Transverse colon (tissue), 4 donors: ENCODE measurements around the gene ESAM. TPM values are rescaled to one million over a fixed set of nuclear protein-coding genes. Genes with fewer than 3 reads are reported as not detected.
A peak's percentile ranks its signal among the peaks of the same experiment; 100 is the strongest.

Experiments
- DNase-seq: peaks from one replicate; pipeline ENCODE4 v3.0.0-alpha.2; 2019
- H3K27ac ChIP-seq, 4 donors: fragments of 200-600 bp; sonication (generic); 2 replicates each; pipeline ENCODE4 v1.5.1; 2016 to 2018; ENCODE audit warnings: inconsistent platforms in 4 of 4
- H3K27me3 ChIP-seq: fragments of 200-600 bp; sonication (generic); 2 replicates; pipeline ENCODE4 v1.5.1; 2017; ENCODE audit warnings: inconsistent platforms
- H3K36me3 ChIP-seq, 4 donors: fragments of 200-600 bp; sonication (generic); 2 replicates each; pipeline ENCODE4 v1.5.1; 2017 to 2019; ENCODE audit warnings: inconsistent platforms in 4 of 4
- H3K4me1 ChIP-seq, 4 donors: fragments of 200-600 bp; sonication (generic); 2 replicates each; pipeline ENCODE4 v1.5.1; 2017 to 2020; ENCODE audit warnings: inconsistent platforms in 4 of 4
- H3K4me3 ChIP-seq, 4 donors: fragments of 200-600 bp; sonication (generic); 1 replicate in 1 of 4; 2 replicates in 3 of 4; pipeline versions ENCODE4 v1.5.1 to v1.6.1; 2017 to 2019; ENCODE audit warnings: inconsistent platforms in 4 of 4
- H3K9me3 ChIP-seq, 2 donors: fragments of 200-600 bp; sonication (generic); 2 replicates each; pipeline ENCODE4 v1.5.1; 2017 to 2019; ENCODE audit warnings: inconsistent platforms in 2 of 2
- EP300 ChIP-seq: sonication (generic); formaldehyde crosslinking; IDR thresholded peaks from one replicate; pipeline ENCODE4 v1.6.1; 2017; ENCODE audit warnings: antibody characterized with exemption, low read depth
- POLR2A ChIP-seq: fragments of 450-650 bp; IDR thresholded peaks from one replicate; pipeline ENCODE4 v1.6.1; 2016; ENCODE audit warnings: antibody characterized with exemption, mild to moderate bottlenecking, moderate library complexity
- POLR2AphosphoS5 ChIP-seq, 3 donors: sonication (generic); formaldehyde crosslinking; IDR thresholded peaks; one replicate each; pipeline ENCODE4 v1.6.1; 2016; ENCODE audit warnings: antibody characterized with exemption in 3 of 3
- WGBS, 2 donors: methylation state at CpG; one replicate each; pipeline ENCODE4 v1.1.5; 2018; ENCODE audit warnings: low coverage in 1 of 2; 5-methylcytosine and 5-hydroxymethylcytosine counted together
- in situ Hi-C, 4 donors: fragments of 200-750 bp; cut with MboI; loops; one replicate each; pipeline versions ENCODE4 v1.15.0 to v1.15.1; 2017; ENCODE audit warnings: low sequenced_read_pairs in 3 of 4, low pct_ligation_motif_present in 1 of 4, low pct_unique_long_range_greater_than_20kb in 1 of 4
- intact Hi-C: fragments of 100-400 bp; cut with DNase I; formaldehyde crosslinking; loops from one replicate; pipeline ENCODE4 v1.15.1; 2023; ENCODE audit warnings: low total_unique reads
- total RNA-seq, 4 donors: library from RNA; depleted of rRNA; stranded (reverse); fragments of >200 nt; gene quantifications; one replicate each; pipeline ENCODE4 v1.1.0, GENCODE V29; 2016
- TF ChIP-seq, protein P1 (sequence below), 5 experiments: fragments of 200-600 bp in 3 of 5; fragments of 450-650 bp in 2 of 5; sonication (generic) in 3 of 5; IDR thresholded peaks; 1 replicate in 2 of 5; 2 replicates in 3 of 5; pipeline ENCODE4 v1.5.1; 2016 to 2017; ENCODE audit warnings: antibody characterized with exemption in 5 of 5, inconsistent platforms in 3 of 5, mild to moderate bottlenecking in 2 of 5, moderate library complexity in 1 of 5

ESAM gene
- total RNA-seq, 4 donors from 2014 or later: 5.8 to 10.1 (median 6.5) TPM

GRCh38 chr11:124804884-124805283, 42.8 kb upstream of the ESAM start:
- no peak overlapping the region for H3K4me3 ChIP-seq
- no peak for DNase-seq
- no peak overlapping the region for H3K27ac ChIP-seq
- no peaks in the 10 kb centered on the region for H3K27me3 ChIP-seq
- no peaks in the 10 kb centered on the region for H3K36me3 ChIP-seq
- WGBS, 2 donors: 78 to 88% methylated on average over 3 of the region's 3 CpGs
- intact Hi-C loops: no loop called here
- no peaks in the 10 kb centered on the region for H3K9me3 ChIP-seq
- H3K4me1 ChIP-seq: peaks cover 0 to 12% (median 7%) of the 10 kb centered on the region in 4 donors
- in situ Hi-C loops: no loop called here
- no peak for TF ChIP-seq EP300
- TF ChIP-seq, protein P1, sequence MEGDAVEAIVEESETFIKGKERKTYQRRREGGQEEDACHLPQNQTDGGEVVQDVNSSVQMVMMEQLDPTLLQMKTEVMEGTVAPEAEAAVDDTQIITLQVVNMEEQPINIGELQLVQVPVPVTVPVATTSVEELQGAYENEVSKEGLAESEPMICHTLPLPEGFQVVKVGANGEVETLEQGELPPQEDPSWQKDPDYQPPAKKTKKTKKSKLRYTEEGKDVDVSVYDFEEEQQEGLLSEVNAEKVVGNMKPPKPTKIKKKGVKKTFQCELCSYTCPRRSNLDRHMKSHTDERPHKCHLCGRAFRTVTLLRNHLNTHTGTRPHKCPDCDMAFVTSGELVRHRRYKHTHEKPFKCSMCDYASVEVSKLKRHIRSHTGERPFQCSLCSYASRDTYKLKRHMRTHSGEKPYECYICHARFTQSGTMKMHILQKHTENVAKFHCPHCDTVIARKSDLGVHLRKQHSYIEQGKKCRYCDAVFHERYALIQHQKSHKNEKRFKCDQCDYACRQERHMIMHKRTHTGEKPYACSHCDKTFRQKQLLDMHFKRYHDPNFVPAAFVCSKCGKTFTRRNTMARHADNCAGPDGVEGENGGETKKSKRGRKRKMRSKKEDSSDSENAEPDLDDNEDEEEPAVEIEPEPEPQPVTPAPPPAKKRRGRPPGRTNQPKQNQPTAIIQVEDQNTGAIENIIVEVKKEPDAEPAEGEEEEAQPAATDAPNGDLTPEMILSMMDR (IDR thresholded peaks at IDR 0.05): no peak
- no peak for TF ChIP-seq POLR2AphosphoS5 (IDR thresholded peaks at IDR 0.05)
- TF ChIP-seq POLR2A: no peak

- in situ Hi-C loops (no loop called here), intact Hi-C loops (no loop called here)
- Histone ChIP-seq H3K36me3 (no peaks in the 10 kb centered on the region), H3K9me3 (no peaks in the 10 kb centered on the region), H3K4me3 (no peak overlapping the region), H3K27ac (peak overlapping the region in 1 of 4 donors; percentile 94), H3K4me1 (peaks cover 5 to 31% (median 20%) of the 10 kb centered on the region in 4 donors), H3K27me3 (no peaks in the 10 kb centered on the region)
- TF ChIP-seq, protein P1 (IDR thresholded peaks at IDR 0.05): no peak
- TF ChIP-seq EP300: no peak
- no peak for TF ChIP-seq POLR2AphosphoS5 (IDR thresholded peaks at IDR 0.05)
- no peak for TF ChIP-seq POLR2A
- WGBS, 2 donors: 75 to 88% methylated on average over 7 to 8 of the region's 8 CpGs
- DNase-seq: no peak
Measured at GRCh38 chr11:124801636-124802312, 39.7 kb upstream of the ESAM start.

DNA sequence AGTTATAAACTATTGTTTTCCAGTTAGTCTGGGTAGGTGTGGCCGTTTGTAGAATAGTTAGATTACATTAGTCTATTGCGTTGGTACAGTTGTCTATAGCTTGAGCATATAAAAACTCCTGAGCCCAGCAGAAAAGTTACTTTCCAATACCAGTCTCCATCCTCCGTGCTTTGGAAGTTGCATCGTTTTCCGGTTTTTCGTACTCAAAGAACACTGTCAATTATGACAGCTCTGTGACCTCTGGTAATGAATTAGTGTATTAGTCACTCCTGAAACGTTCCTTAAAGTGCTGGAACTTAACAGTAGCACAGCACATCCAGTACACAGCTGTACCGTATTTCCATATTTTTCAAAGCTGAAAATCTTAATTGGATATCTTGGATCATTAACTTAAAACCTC, 38.9 kb upstream of the ESAM start:
- Histone ChIP-seq H3K36me3 (no peaks in the 10 kb centered on the region), H3K27ac (peak overlapping the region; percentile 94 to 98 (median 96)), H3K4me1 (peaks cover 5 to 31% (median 20%) of the 10 kb centered on the region in 4 donors), H3K27me3 (no peaks in the 10 kb centered on the region), H3K9me3 (no peaks in the 10 kb centered on the region), H3K4me3 (peak overlapping the region; percentile 84 to 97 (median 90))
- WGBS, 2 donors: 2 to 8% methylated on average over 7 to 8 of the region's 8 CpGs
- intact Hi-C loops: no loop called here
- in situ Hi-C loops: no loop called here
- TF ChIP-seq, protein P1 (IDR thresholded peaks at IDR 0.05): no peak
- TF ChIP-seq POLR2A (no peak), EP300 (no peak), POLR2AphosphoS5 (IDR thresholded peaks at IDR 0.05) (no peak)
- no peak for DNase-seq

GRCh38 chr11:124800226-124800929, 38.3 kb upstream of the ESAM start, which contains the start of gene MSANTD2:
Gene MSANTD2 (minus strand): TSS chr11:124800406. CDS start chr11:124800380, 26 bp downstream.
- in situ Hi-C loops: no loop called here

More at GRCh38 chr11:124800226-124800929, 38.3 kb upstream of the ESAM start, which contains the start of gene MSANTD2:
- peaks cover 5 to 31% (median 20%) of the 10 kb centered on the region in 4 donors for H3K4me1 ChIP-seq
- intact Hi-C loops: no loop called here
- H3K27ac ChIP-seq: peak within 1 kb of the TSS; percentile 94 to 98 (median 96)
- no peaks in the 10 kb centered on the region for H3K9me3 ChIP-seq
- 1% methylated on average over 24 of the region's 62 CpGs; no CpG with 5 or more reads in 1 of the 2 donors for WGBS, 2 donors
- no peaks in the 10 kb centered on the region for H3K27me3 ChIP-seq
- DNase-seq: peak; percentile 83
- TF ChIP-seq POLR2A (peak; percentile 89), POLR2AphosphoS5 (IDR thresholded peaks at IDR 0.05) (peak; percentile 57 to 93 (median 91)), EP300 (no peak)
- TF ChIP-seq, protein P1 (IDR thresholded peaks at IDR 0.05): peak in 1 of 5 experiments; percentile 6
- no peaks in the 10 kb centered on the region for H3K36me3 ChIP-seq
- peak within 1 kb of the TSS; percentile 84 to 97 (median 90) for H3K4me3 ChIP-seq
